OCI-LY3 (cell line): Measurements from ENCODE around the gene FAM107B.

ENCODE experiments used
- H2AFZ ChIP-seq: fragments of 200-600, 300-600 bp; shearing (Covaris generic); 2 replicates; pipeline ENCODE4 v1.6.0; 2014; ENCODE audit warnings: antibody characterized with exemption, low read depth, low read length
- H3K27ac ChIP-seq: fragments of 200-600, 300-600 bp; sonication (generic); 2 replicates; pipeline ENCODE4 v1.5.1; 2014; ENCODE audit warnings: mild to moderate bottlenecking, low read length, moderate library complexity, mixed read lengths
- H3K27me3 ChIP-seq: fragments of 200-600, 300-600 bp; sonication (generic); 2 replicates; pipeline ENCODE4 v1.6.1; 2014; ENCODE audit warnings: low read depth, low read length, mixed read lengths
- H3K36me3 ChIP-seq: fragments of 200-600, 300-600 bp; sonication (generic); replicated peaks from 2 replicates; pipeline ENCODE3; 2014; ENCODE audit warnings: low read depth, low read length, mixed read lengths
- H3K4me1 ChIP-seq: fragments of 300-600, 200-600 bp; sonication (generic); 2 replicates; pipeline ENCODE4 v1.6.1; 2014; ENCODE audit warnings: low read length, mixed read lengths
- H3K4me2 ChIP-seq: fragments of 200-600, 300-600 bp; sonication (generic); 2 replicates; pipeline ENCODE4 v1.6.1; 2014; ENCODE audit warnings: low read length, mixed read lengths
- H3K4me3 ChIP-seq: fragments of 300-600, 200-600 bp; sonication (generic); 2 replicates; pipeline ENCODE4 v1.5.1; 2014; ENCODE audit warnings: antibody characterized with exemption, mild to moderate bottlenecking, low read length, moderate library complexity
- H3K79me2 ChIP-seq: fragments of 300-600, 200-600 bp; shearing (Covaris generic); 2 replicates; pipeline ENCODE4 v1.6.1; 2014; ENCODE audit warnings: mild to moderate bottlenecking, low read length, mixed read lengths
- H3K9ac ChIP-seq: fragments of 300-600, 200-600 bp; shearing (Covaris generic); 2 replicates; pipeline ENCODE4 v1.6.0; 2014; ENCODE audit warnings: mild to moderate bottlenecking, low read length, moderate library complexity
- H3K9me3 ChIP-seq: fragments of 200-600, 300-600 bp; shearing (Covaris generic); 2 replicates; pipeline ENCODE4 v1.6.1; 2014; ENCODE audit warnings: low read length, mixed read lengths; ENCODE audit not compliant: insufficient read depth
- H4K20me1 ChIP-seq: fragments of 200-600, 300-600 bp; sonication (generic); 2 replicates; pipeline ENCODE4 v1.6.1; 2016; ENCODE audit warnings: low read length, mixed read lengths; ENCODE audit not compliant: insufficient read depth
- EZH2phosphoT487 ChIP-seq: fragments of 200-600 bp; shearing (Covaris generic); IDR thresholded peaks from 2 replicates; pipeline ENCODE4 v1.6.1; 2018; ENCODE audit warnings: antibody characterized with exemption, mixed run types, low read depth
- TF ChIP-seq, protein P1 (sequence below): fragments of 200-600, 300-600 bp; sonication (generic); IDR thresholded peaks from 2 replicates; pipeline ENCODE4 v1.5.1; 2014; ENCODE audit warnings: antibody characterized with exemption, low read length, low read depth

The FAM107B gene

GRCh38 chr10:14667280-14667679, 107.4 kb downstream of the FAM107B start:
- Histone ChIP-seq H3K27me3 (no peaks in the 10 kb centered on the region), H2AFZ (no peak overlapping the region), H3K4me3 (no peak overlapping the region), H3K4me1 (no peaks in the 10 kb centered on the region), H3K4me2 (no peak overlapping the region), H3K9ac (no peak overlapping the region), H3K36me3 (no peaks in the 10 kb centered on the region), H3K79me2 (no peaks in the 10 kb centered on the region), H4K20me1 (no peaks in the 10 kb centered on the region), H3K9me3 (peaks cover 6% of the 10 kb centered on the region; the same call in 1 of the 2 replicates), H3K27ac (no peak overlapping the region)
- TF ChIP-seq, protein P1, sequence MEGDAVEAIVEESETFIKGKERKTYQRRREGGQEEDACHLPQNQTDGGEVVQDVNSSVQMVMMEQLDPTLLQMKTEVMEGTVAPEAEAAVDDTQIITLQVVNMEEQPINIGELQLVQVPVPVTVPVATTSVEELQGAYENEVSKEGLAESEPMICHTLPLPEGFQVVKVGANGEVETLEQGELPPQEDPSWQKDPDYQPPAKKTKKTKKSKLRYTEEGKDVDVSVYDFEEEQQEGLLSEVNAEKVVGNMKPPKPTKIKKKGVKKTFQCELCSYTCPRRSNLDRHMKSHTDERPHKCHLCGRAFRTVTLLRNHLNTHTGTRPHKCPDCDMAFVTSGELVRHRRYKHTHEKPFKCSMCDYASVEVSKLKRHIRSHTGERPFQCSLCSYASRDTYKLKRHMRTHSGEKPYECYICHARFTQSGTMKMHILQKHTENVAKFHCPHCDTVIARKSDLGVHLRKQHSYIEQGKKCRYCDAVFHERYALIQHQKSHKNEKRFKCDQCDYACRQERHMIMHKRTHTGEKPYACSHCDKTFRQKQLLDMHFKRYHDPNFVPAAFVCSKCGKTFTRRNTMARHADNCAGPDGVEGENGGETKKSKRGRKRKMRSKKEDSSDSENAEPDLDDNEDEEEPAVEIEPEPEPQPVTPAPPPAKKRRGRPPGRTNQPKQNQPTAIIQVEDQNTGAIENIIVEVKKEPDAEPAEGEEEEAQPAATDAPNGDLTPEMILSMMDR: no peak
- TF ChIP-seq EZH2phosphoT487: no peak

GRCh38 chr10:14665865-14666857, 108.5 kb downstream of the FAM107B start:
- no peak overlapping the region for H2AFZ ChIP-seq
- no peak for TF ChIP-seq EZH2phosphoT487
- TF ChIP-seq, protein P1: no peak
- H3K79me2 ChIP-seq: no peaks in the 10 kb centered on the region
- peaks cover 8% of the 10 kb centered on the region; the same call in 1 of the 2 replicates for H3K9me3 ChIP-seq
- H3K4me1 ChIP-seq: peaks cover 3% of the 10 kb centered on the region
- no peak overlapping the region for H3K9ac ChIP-seq
- peaks cover 2% of the 10 kb centered on the region for H3K36me3 ChIP-seq
- no peak overlapping the region for H3K4me3 ChIP-seq
- H3K27me3 ChIP-seq: no peaks in the 10 kb centered on the region
- H3K4me2 ChIP-seq: no peak overlapping the region
- no peaks in the 10 kb centered on the region for H4K20me1 ChIP-seq
- no peak overlapping the region for H3K27ac ChIP-seq

GRCh38 chr10:14665304-14665703, 109.4 kb downstream of the FAM107B start:
- Histone ChIP-seq H3K79me2 (no peaks in the 10 kb centered on the region), H3K27ac (no peak overlapping the region), H4K20me1 (no peaks in the 10 kb centered on the region), H2AFZ (no peak overlapping the region), H3K36me3 (peaks cover 7% of the 10 kb centered on the region), H3K4me1 (peaks cover 11% of the 10 kb centered on the region), H3K27me3 (no peaks in the 10 kb centered on the region), H3K9me3 (peaks cover 10% of the 10 kb centered on the region; the same call in 1 of the 2 replicates), H3K9ac (no peak overlapping the region), H3K4me2 (no peak overlapping the region), H3K4me3 (no peak overlapping the region)
- no peak for TF ChIP-seq EZH2phosphoT487
- TF ChIP-seq, protein P1: no peak

DNA sequence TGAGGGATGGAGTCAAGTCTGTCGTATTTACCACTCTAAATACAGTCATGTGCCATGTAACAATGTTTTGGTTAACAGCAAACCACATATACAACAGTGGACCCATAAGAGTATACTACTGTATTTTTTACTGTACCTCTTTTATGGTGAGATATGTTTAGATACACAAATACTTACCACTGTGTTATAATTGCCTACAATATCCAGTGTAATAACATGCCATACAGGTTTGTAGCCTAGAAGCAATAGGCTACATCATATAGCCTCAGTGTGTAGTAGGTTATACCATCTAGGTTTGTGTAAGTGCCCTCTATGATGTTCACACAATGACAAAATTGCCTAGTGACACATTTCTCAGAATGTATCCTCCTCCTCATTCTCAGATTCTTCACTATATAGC, 110.4 kb downstream of the FAM107B start:
- Histone ChIP-seq H3K9ac (no peak overlapping the region), H3K27me3 (no peaks in the 10 kb centered on the region), H3K4me2 (no peak overlapping the region), H3K79me2 (no peaks in the 10 kb centered on the region), H4K20me1 (no peaks in the 10 kb centered on the region), H3K9me3 (peaks cover 10% of the 10 kb centered on the region; the same call in 1 of the 2 replicates), H3K36me3 (peaks cover 7% of the 10 kb centered on the region), H2AFZ (no peak overlapping the region), H3K4me1 (peaks cover 20% of the 10 kb centered on the region), H3K4me3 (no peak overlapping the region), H3K27ac (no peak overlapping the region)
- TF ChIP-seq, protein P1: no peak
- no peak for TF ChIP-seq EZH2phosphoT487
